K562 (cell line): Measurements from ENCODE around the gene GREB1. TPM values are rescaled to one million over a fixed set of nuclear protein-coding genes. Genes with fewer than 3 reads are reported as not detected.

Source experiments
- ATAC-seq: fragments of 200-7000 bp; cut with Tn5 transposase; 3 replicates; pipeline ENCODE4 v1.9.1; 2020; ENCODE audit warnings: moderate library complexity
- BruUV-seq: library from RNA; stranded (reverse); fragments of 400-500 nt; replicated peaks from 2 replicates; lab custom pipeline; 2021; lab: Mats Ljungman, UMichigan
- CTCF ChIA-PET: fragments of 300-600 bp; formaldehyde crosslinking; extraction: SDS; loops from one replicate; lab custom pipeline; 2021; ENCODE audit warnings: low intra/inter-chr PET ratio; lab: Yijun Ruan, JAX
- POLR2A ChIA-PET: fragments of 300-600, 350-650 bp; sonication (Branson Sonifier 250); formaldehyde crosslinking; extraction: SDS; loops from one replicate; lab custom pipeline; 2021; ENCODE audit warnings: antibody characterized with exemption, inconsistent platforms; lab: Yijun Ruan, JAX
- DNase-seq, 4 experiments: peaks; one replicate each; pipeline versions ENCODE4 v3.0.0 to v3.0.0-alpha.2; 2011 to 2018; ENCODE audit warnings: low spot score in 3 of 4, mixed read lengths in 3 of 4; ENCODE audit errors: extremely low read depth in 1 of 4
- FAIRE-seq: peaks from 2 replicates; lab custom pipeline; 2011; peaks lifted over from hg19 to GRCh38; lab: Jason Lieb, UNC
- H2AFZ ChIP-seq: 2 replicates; pipeline ENCODE4 v1.6.0; 2011; ENCODE audit warnings: low read depth, low read length, control low read depth, inconsistent platforms
- H3K27ac ChIP-seq: fragments of 200-600 bp; 3 replicates; pipeline ENCODE4 v1.8.0; 2011; ENCODE audit warnings: low read depth, mild to moderate bottlenecking, control low read depth, inconsistent platforms, low read length, moderate library complexity, mixed read lengths; ENCODE audit errors: extremely low read depth
- H3K27me3 ChIP-seq, 2 experiments: fragments of 300-600 bp in 1 of 2; 2 replicates in 1 of 2; 3 replicates in 1 of 2; pipeline versions ENCODE4 v1.6.0 to v1.8.0; 2011; ENCODE audit warnings: inconsistent platforms in 2 of 2, low read length in 2 of 2, mild to moderate bottlenecking in 1 of 2, mixed read lengths in 1 of 2, moderate library complexity in 1 of 2; ENCODE audit not compliant: control insufficient read depth in 2 of 2, insufficient read depth in 2 of 2
- H3K36me3 ChIP-seq: fragments of 300-600 bp; 3 replicates; pipeline ENCODE4 v1.8.0; 2011; ENCODE audit warnings: mild to moderate bottlenecking, low read length, inconsistent platforms; ENCODE audit not compliant: control insufficient read depth, insufficient read depth
- H3K4me1 ChIP-seq, 2 experiments: fragments of 200-600 bp in 1 of 2; replicated peaks in 1 of 2; 2 replicates in 1 of 2; 3 replicates in 1 of 2; pipeline versions ENCODE4 v1.5.1 to v1.8.0; 2011; ENCODE audit warnings: inconsistent platforms in 2 of 2, low read length in 2 of 2, mild to moderate bottlenecking in 1 of 2, mixed read lengths in 1 of 2, moderate library complexity in 1 of 2; ENCODE audit not compliant: control insufficient read depth in 2 of 2, insufficient read depth in 2 of 2
- H3K4me2 ChIP-seq: 2 replicates; pipeline ENCODE4 v1.6.1; 2011; ENCODE audit warnings: low read length, control low read depth, inconsistent platforms, mixed read lengths; ENCODE audit not compliant: insufficient read depth
- H3K4me3 ChIP-seq: fragments of 200-600 bp; sonication (generic), shearing (Covaris generic); 2 replicates; pipeline ENCODE4 v1.5.1; 2016; ENCODE audit warnings: control low read depth, inconsistent platforms
- H3K79me2 ChIP-seq: fragments of 200-600 bp; 3 replicates; pipeline ENCODE4 v1.8.0; 2011; ENCODE audit warnings: low read length, inconsistent platforms; ENCODE audit not compliant: control insufficient read depth, insufficient read depth
- H3K9ac ChIP-seq, 2 experiments: 2 replicates each; pipeline versions ENCODE4 v1.6.0 to v1.6.1; 2011; ENCODE audit warnings: low read depth in 2 of 2, low read length in 2 of 2, control low read depth in 1 of 2, inconsistent platforms in 1 of 2, mild to moderate bottlenecking in 1 of 2, mixed read lengths in 1 of 2; ENCODE audit not compliant: insufficient read depth in 1 of 2
- H3K9me1 ChIP-seq: one replicate; pipeline ENCODE4 v1.6.0; 2011; ENCODE audit warnings: inconsistent platforms, mild to moderate bottlenecking, low read length, moderate library complexity; ENCODE audit not compliant: control insufficient read depth, insufficient read depth
- H3K9me3 ChIP-seq: replicated peaks from 2 replicates; pipeline ENCODE4 v1.5.1; 2011; ENCODE audit warnings: low read depth, low read length, inconsistent platforms; ENCODE audit not compliant: control insufficient read depth, insufficient read depth
- H4K20me1 ChIP-seq: replicated peaks from 2 replicates; pipeline ENCODE4 v1.6.1; 2011; ENCODE audit warnings: low read length, inconsistent platforms, mixed read lengths; ENCODE audit not compliant: control insufficient read depth, insufficient read depth
- BCOR ChIP-seq: fragments of 450-650 bp; IDR thresholded peaks from 2 replicates; pipeline ENCODE4 v1.6.1; 2016
- BMI1 ChIP-seq: fragments of 150-350 bp; IDR thresholded peaks from 2 replicates; pipeline ENCODE4 v1.6.1; 2014; ENCODE audit warnings: low read length
- CREB1 ChIP-seq, 2 experiments: sonication (generic) in 1 of 2; formaldehyde crosslinking in 1 of 2; IDR thresholded peaks; 2 replicates each; pipeline versions ENCODE4 v1.6.1 to v1.8.0; 2012 to 2022; ENCODE audit warnings: inconsistent platforms in 1 of 2, mild to moderate bottlenecking in 1 of 2, missing genetic modification reagents in 1 of 2, moderate library complexity in 1 of 2
- CTCF ChIP-seq, 3 experiments: IDR thresholded peaks in 2 of 3; conservative IDR thresholded peaks in 1 of 3; 2 replicates each; pipeline ENCODE4 v1.5.1; 2011 to 2012; ENCODE audit warnings: low read length in 3 of 3, mild to moderate bottlenecking in 3 of 3, control low read depth in 2 of 3, improper control_type of control experiment in 1 of 3, inconsistent platforms in 1 of 3, low read depth in 1 of 3, mixed read lengths in 1 of 3, moderate library complexity in 1 of 3; ENCODE audit not compliant: insufficient read depth in 2 of 3
- FOXM1 ChIP-seq, 2 experiments: fragments of 450-650 bp in 1 of 2; sonication (generic) in 1 of 2; formaldehyde crosslinking in 1 of 2; IDR thresholded peaks; 2 replicates each; pipeline versions ENCODE4 v1.6.1 to v1.9.0; 2017 to 2022; ENCODE audit warnings: low read depth in 2 of 2, mild to moderate bottlenecking in 2 of 2, missing genetic modification reagents in 1 of 2, moderate library complexity in 1 of 2
- KAT7 ChIP-seq: sonication (generic); formaldehyde crosslinking; IDR thresholded peaks from 2 replicates; pipeline ENCODE4 v1.8.0; 2022; ENCODE audit warnings: missing genetic modification reagents, mild to moderate bottlenecking, borderline replicate concordance
- MTA1 ChIP-seq: fragments of 450-650 bp; IDR thresholded peaks from 2 replicates; pipeline ENCODE4 v1.6.1; 2017; ENCODE audit warnings: borderline replicate concordance
- RAD21 ChIP-seq, 2 experiments: fragments of 250-450 bp in 1 of 2; fragments of 450-650 bp in 1 of 2; sonication (Bioruptor Pico) in 1 of 2; formaldehyde crosslinking in 1 of 2; IDR thresholded peaks in 1 of 2; conservative IDR thresholded peaks in 1 of 2; 2 replicates each; pipeline versions ENCODE4 v1.4.0 to v1.8.0; 2020 to 2022; ENCODE audit warnings: mild to moderate bottlenecking in 2 of 2, moderate library complexity in 1 of 2
- RREB1 ChIP-seq: fragments of 250-450 bp; sonication (Bioruptor Pico); IDR thresholded peaks from 2 replicates; pipeline ENCODE4 v1.4.0; 2020
- SIN3B ChIP-seq: fragments of 450-650 bp; IDR thresholded peaks from 2 replicates; pipeline ENCODE4 v1.6.1; 2017; ENCODE audit warnings: low read depth, mild to moderate bottlenecking, moderate library complexity
- ZNF134 ChIP-seq: fragments of 250-450 bp; sonication (Bioruptor Pico); conservative IDR thresholded peaks from 2 replicates; pipeline ENCODE4 v1.4.0; 2020
- ZNF217 ChIP-seq: sonication (generic); formaldehyde crosslinking; IDR thresholded peaks from 2 replicates; pipeline ENCODE4 v1.8.0; 2022; ENCODE audit warnings: mild to moderate bottlenecking, missing genetic modification reagents
- ZNF584 ChIP-seq: fragments of 200-800 bp; sonication (Bioruptor generic); IDR thresholded peaks from 2 replicates; pipeline ENCODE4 v1.6.1; 2016; ENCODE audit warnings: low read depth, mild to moderate bottlenecking, missing genetic modification characterization, missing compliant biosample characterization
- WGBS: fragments of 100-300 bp; shearing (Covaris generic); methylation state at CpG from one replicate; pipeline ENCODE4 v1.1.6; 2016; ENCODE audit warnings: low coverage, mixed read lengths; ENCODE audit not compliant: insufficient coverage; ENCODE audit errors: missing lambda C conversion rate; 5-methylcytosine and 5-hydroxymethylcytosine counted together
- in situ Hi-C: fragments of 300-500 bp; cut with MboI; formaldehyde crosslinking; loops from 4 replicates; pipeline ENCODE4 v1.15.0; 2018; ENCODE audit warnings: inconsistent platforms, mixed read lengths
- intact Hi-C: fragments of 100-400 bp; cut with micrococcal nuclease; formaldehyde crosslinking; loops from 2 replicates; pipeline ENCODE4 v1.14.2; 2022
- polyA plus RNA-seq, 8 experiments: library from polyadenylated mRNA; depleted of rRNA in 4 of 8; stranded (reverse) in 5 of 8; unstranded in 3 of 8; fragments of >200 nt; fragmentation: Nextera tagmentation in 2 of 8; fragmentation: Illumina TruSeq in 1 of 8; extraction: Ambion mirVana in 2 of 8; extraction: Trizol in 1 of 8; gene quantifications; 2 replicates each; pipeline versions ENCODE4 v1.2.1 to v1.2.3, GENCODE V29; 2011 to 2014; ENCODE audit warnings: inconsistent platforms in 1 of 8, missing spikeins in 1 of 8
- total RNA-seq, 7 experiments: library from RNA; depleted of rRNA in 6 of 7; stranded (reverse); fragments of >200 nt in 6 of 7; fragmentation: Illumina TruSeq in 2 of 7; extraction: Trizol in 2 of 7; gene quantifications; 2 replicates each; pipeline versions ENCODE4 v1.2.1 to v1.2.3, GENCODE V29; 2011 to 2021; ENCODE audit warnings: low replicate concordance in 1 of 7

Gene GREB1
- total and polyA plus RNA-seq, 9 of the 15 experiments (the other 6 are each of a cell fraction or from before 2014, with no cell fraction given) = 0.04 to 0.86 (median 0.10) TPM; not detected in 1

GRCh38 chr2:11647834-11648600 lies 114.2 kb downstream of the GREB1 start:
- H2AFZ ChIP-seq = no peak overlapping the region
- H3K27ac ChIP-seq = no peak overlapping the region
- in situ Hi-C loops = no loop called here
- CTCF ChIA-PET = no interaction called here
- ATAC-seq = no peak
- H3K9me3 ChIP-seq = 0 out of 2 replicates have a peak, but pooled peaks cover 2% of the 10 kb centered on the region
- intact Hi-C loops = no loop called here
- no peak for FAIRE-seq
- H3K4me2 ChIP-seq = no peak overlapping the region
- 0 out of 5 replicates have a peak, but pooled peaks cover 0 to 1% of the 10 kb centered on the region in 2 experiments for H3K4me1 ChIP-seq
- 2% methylated on average over 7 of the region's 7 CpGs for WGBS
- BruUV-seq = no TSS peak
- DNase-seq = no peak
- no peaks in the 10 kb centered on the region for H3K9me1 ChIP-seq
- no peak overlapping the region for H3K4me3 ChIP-seq
- no peaks in the 10 kb centered on the region for H4K20me1 ChIP-seq
- no peak for TF ChIP-seq ZNF584
- no peak for TF ChIP-seq ZNF134 (CRISPR knock-in tag)
- TF ChIP-seq BCOR = no peak
- TF ChIP-seq ZNF217 (CRISPR knock-in tag) = no peak
- TF ChIP-seq KAT7 (CRISPR knock-in tag) = no peak
- no peak for TF ChIP-seq RREB1 (CRISPR knock-in tag)
- TF ChIP-seq BMI1 = no peak
- peak in 1 of 2 experiments; percentile 20; a peak in 1 of 4 replicates for TF ChIP-seq RAD21 (CRISPR knock-in tag; conservative IDR thresholded peaks at IDR 0.05 in 1 of 2, IDR thresholded peaks at IDR 0.05 in 1 of 2)
- TF ChIP-seq FOXM1 (IDR thresholded peaks at IDR 0.05; ENCODE audit: low read depth) = no peak
- no peak for TF ChIP-seq FOXM1 (CRISPR knock-in tag; IDR thresholded peaks at IDR 0.05; ENCODE audit: low read depth)
- TF ChIP-seq MTA1 = no peak
- TF ChIP-seq SIN3B = no peak
- TF ChIP-seq CREB1 (IDR thresholded peaks at IDR 0.05) = no peak
- no peak for TF ChIP-seq CREB1 (CRISPR knock-in tag; IDR thresholded peaks at IDR 0.05)
- TF ChIP-seq CTCF (IDR thresholded peaks at IDR 0.05 in 2 of 3, conservative IDR thresholded peaks at IDR 0.05 in 1 of 3; ENCODE audit: insufficient read depth in 2 of 3, low read depth in 1 of 3, low read length in 3 of 3) = peak in 2 of 3 experiments; percentile 12 to 18; a peak in 1 of 6 replicates
- H3K9ac ChIP-seq = no peak overlapping the region
- H3K27me3 ChIP-seq = peaks cover 23 to 42% of the 10 kb centered on the region in 2 experiments
- no peaks in the 10 kb centered on the region for H3K36me3 ChIP-seq
- no peaks in the 10 kb centered on the region for H3K79me2 ChIP-seq
- POLR2A ChIA-PET = interaction anchor here (0.9 kb wide), 1 partner anchor 10 kb away, joined by 3 read pairs; no protein-coding TSS in a partner anchor
